ENCODE data around the gene THSD4.
"Not testable (repeated sequence)": the region's sequence is repeated elsewhere in the genome, so short reads cannot be mapped to it uniquely, and the experiment has no call there.

Gene THSD4

GRCh38 chr15:71294911-71295602, 179.8 kb downstream of the THSD4 start:
- DNase-seq: no peak
- ATAC-seq: peak; percentile 65

GRCh38 chr15:71295603-71296314, 180.5 kb downstream of the THSD4 start:
- DNase-seq (no peak), ATAC-seq (no peak)

GRCh38 chr15:71296315-71296679, 181.0 kb downstream of the THSD4 start:
- DNase-seq (no peak), ATAC-seq (no peak)

GRCh38 chr15:71301958-71302621, 186.8 kb downstream of the THSD4 start:
- DNase-seq (no peak), ATAC-seq (no peak)

- DNase-seq (no peak), ATAC-seq (no peak)
Measured at GRCh38 chr15:71302861-71303410, 187.7 kb downstream of the THSD4 start.

- no peak for DNase-seq
- no peak for ATAC-seq
Measured at GRCh38 chr15:71303977-71304376, 188.7 kb downstream of the THSD4 start.

GRCh38 chr15:71304681-71305080, 189.4 kb downstream of the THSD4 start:
- DNase-seq (no peak), ATAC-seq (no peak)

GRCh38 chr15:71306538-71306937, 191.3 kb downstream of the THSD4 start:
- no peak for DNase-seq
- no peak for ATAC-seq

- ATAC-seq (no peak), DNase-seq (no peak)
Measured at GRCh38 chr15:71312194-71312708, 197.0 kb downstream of the THSD4 start.

GRCh38 chr15:71312731-71313460, 197.6 kb downstream of the THSD4 start:
- ATAC-seq (no peak), DNase-seq (no peak)

GRCh38 chr15:71313806-71314205, 198.5 kb downstream of the THSD4 start:
- ATAC-seq (no peak), DNase-seq (no peak)

GRCh38 chr15:71314956-71315537, 199.8 kb downstream of the THSD4 start:
- no peak for DNase-seq
- no peak for ATAC-seq

GRCh38 chr15:71316911-71317310, 201.6 kb downstream of the THSD4 start:
- ATAC-seq: no peak

GRCh38 chr15:71319424-71319823, 204.2 kb downstream of the THSD4 start:
- ATAC-seq, DNase-seq: not testable (repeated sequence)

More at GRCh38 chr15:71316911-71317310, 201.6 kb downstream of the THSD4 start:
- no peak for DNase-seq

- ATAC-seq (no peak), DNase-seq (no peak)
Measured at GRCh38 chr15:71319935-71320334, 204.7 kb downstream of the THSD4 start.

GRCh38 chr15:71323082-71323481, 207.8 kb downstream of the THSD4 start:
- ATAC-seq (no peak), DNase-seq (no peak)

GRCh38 chr15:71323584-71323983, 208.3 kb downstream of the THSD4 start:
- no peak for DNase-seq
- ATAC-seq: no peak

- DNase-seq (no peak), ATAC-seq (no peak)
Measured at GRCh38 chr15:71325481-71325880, 210.2 kb downstream of the THSD4 start.

- no peak for ATAC-seq
Measured at GRCh38 chr15:71328453-71328852, 213.2 kb downstream of the THSD4 start.

GRCh38 chr15:71329041-71329440, 213.8 kb downstream of the THSD4 start:
- ATAC-seq (no peak), DNase-seq (no peak)

More at GRCh38 chr15:71328453-71328852, 213.2 kb downstream of the THSD4 start:
- no peak for DNase-seq

GRCh38 chr15:71329497-71330260, 214.4 kb downstream of the THSD4 start:
- no peak for DNase-seq

More at GRCh38 chr15:71329497-71330260, 214.4 kb downstream of the THSD4 start:
- ATAC-seq: no peak
